GM21447 (cell line): Measurements from ENCODE around the gene INSC.
A peak's percentile ranks its signal among the peaks of the same experiment; 100 is the strongest.

Experiments
- ATAC-seq: cut with Tn5 transposase; IDR thresholded peaks from one replicate; pipeline ENCODE4 v1.9.1; 2021; ENCODE audit not compliant: unreplicated experiment

The INSC gene

GRCh38 chr11:15107730-15108515 is 6.8 kb upstream of the INSC start:
- ATAC-seq, result peak; percentile 62

GRCh38 chr11:15108592-15109130 is 6.1 kb upstream of the INSC start:
- no peak for ATAC-seq

- no peak for ATAC-seq
Observed at GRCh38 chr11:15109602-15110001, 5.1 kb upstream of the INSC start.

- ATAC-seq, result no peak
Observed at GRCh38 chr11:15111215-15111614, 3.5 kb upstream of the INSC start.

GRCh38 chr11:15112131-15112541 is 2.6 kb upstream of the INSC start:
- no peak for ATAC-seq

GRCh38 chr11:15113381-15113780 is 1.3 kb upstream of the INSC start:
- peak; percentile 96 for ATAC-seq

- ATAC-seq, result no peak
Observed at GRCh38 chr11:15115686-15116085, 963 bp downstream of the INSC start.

GRCh38 chr11:15117751-15118150 is 3.0 kb downstream of the INSC start:
- no peak for ATAC-seq

GRCh38 chr11:15118431-15118830 is 3.7 kb downstream of the INSC start:
- peak; percentile 53 for ATAC-seq

- no peak for ATAC-seq
Observed at GRCh38 chr11:15119352-15119751, 4.6 kb downstream of the INSC start.

GRCh38 chr11:15119826-15120225 is 5.1 kb downstream of the INSC start:
- ATAC-seq, result no peak

- ATAC-seq, result no peak
Observed at GRCh38 chr11:15123849-15124248, 9.1 kb downstream of the INSC start.

- no peak for ATAC-seq
Observed at GRCh38 chr11:15124528-15124927, 9.8 kb downstream of the INSC start.

GRCh38 chr11:15127341-15127740 is 12.6 kb downstream of the INSC start:
- no peak for ATAC-seq

- ATAC-seq, result no peak
Observed at GRCh38 chr11:15128621-15129020, 13.9 kb downstream of the INSC start.

GRCh38 chr11:15136166-15136565 is 21.4 kb downstream of the INSC start:
- ATAC-seq, result no peak

GRCh38 chr11:15139096-15139770 is 24.5 kb downstream of the INSC start:
- no peak for ATAC-seq

- ATAC-seq, result no peak
Observed at GRCh38 chr11:15139958-15140659, 25.4 kb downstream of the INSC start.

- ATAC-seq, result no peak
Observed at GRCh38 chr11:15141381-15141780, 26.7 kb downstream of the INSC start.

GRCh38 chr11:15142838-15143237 is 28.1 kb downstream of the INSC start:
- ATAC-seq, result no peak

GRCh38 chr11:15143855-15144254 is 29.1 kb downstream of the INSC start:
- no peak for ATAC-seq

- ATAC-seq, result no peak
Observed at GRCh38 chr11:15144347-15144746, 29.6 kb downstream of the INSC start.
